HG03064 (cell line): ENCODE data around the gene SLF1.

Experiments used
- ATAC-seq: cut with Tn5 transposase; IDR thresholded peaks from one replicate; pipeline ENCODE4 v1.9.1; 2021; ENCODE audit warnings: low read depth; ENCODE audit not compliant: unreplicated experiment

SLF1 gene

GRCh38 chr5:94707359-94707758 lies 88.9 kb downstream of the SLF1 start:
- no peak for ATAC-seq

GRCh38 chr5:94709277-94709676 lies 90.8 kb downstream of the SLF1 start:
- ATAC-seq = no peak

GRCh38 chr5:94711785-94712184 lies 93.3 kb downstream of the SLF1 start:
- no peak for ATAC-seq

GRCh38 chr5:94715768-94716167 lies 97.3 kb downstream of the SLF1 start:
- no peak for ATAC-seq

- ATAC-seq = no peak
These were observed 106.7 kb downstream of the SLF1 start for GRCh38 chr5:94725142-94725541.

GRCh38 chr5:94731471-94731870 lies 113.0 kb downstream of the SLF1 start:
- ATAC-seq = no peak

GRCh38 chr5:94736498-94736897 lies 118.0 kb downstream of the SLF1 start:
- ATAC-seq = no peak

- no peak for ATAC-seq
These were observed 121.8 kb downstream of the SLF1 start for GRCh38 chr5:94740286-94740685.

GRCh38 chr5:94742852-94743251 lies 124.4 kb downstream of the SLF1 start:
- no peak for ATAC-seq

- no peak for ATAC-seq
These were observed 126.4 kb downstream of the SLF1 start for GRCh38 chr5:94744906-94745305.

GRCh38 chr5:94745786-94746730 lies 127.6 kb downstream of the SLF1 start:
- peak; percentile 56 for ATAC-seq

GRCh38 chr5:94746731-94747124 lies 128.3 kb downstream of the SLF1 start:
- peak; percentile 42 for ATAC-seq
